ENCODE data around the gene ATL2. TPM values are rescaled to one million over a fixed set of nuclear protein-coding genes. Genes with fewer than 3 reads are reported as not detected.
"Not testable (repeated sequence)": the region's sequence is repeated elsewhere in the genome, so short reads cannot be mapped to it uniquely, and the experiment has no call there.

The ATL2 gene
- polyA plus RNA-seq, 3 donors: 7.8 to 28.3 (median 10.8) TPM

GRCh38 chr2:38322224-38322914 is 54.7 kb downstream of the ATL2 start:
- TF ChIP-seq CTCF (IDR thresholded peaks at IDR 0.05): no peak
- Histone ChIP-seq H3K9ac (ENCODE audit: insufficient read depth, low read length, poor library complexity, severe bottlenecking) (no peak overlapping the region), H3K9me3 (replicated peaks in 1 of 2; ENCODE audit: control insufficient read depth in 1 of 2, insufficient read depth in 1 of 2, low read length in 2 of 2) (no peaks in the 10 kb centered on the region), H3K4me2 (replicated peaks; ENCODE audit: extremely low read depth, low read length, poor library complexity, severe bottlenecking) (no peak overlapping the region), H3K4me1 (ENCODE audit: control insufficient read depth in 1 of 2, insufficient read depth in 2 of 2, low read length in 2 of 2) (no peaks in the 10 kb centered on the region), H3K27ac (ENCODE audit: low read depth in 1 of 2, low read length in 2 of 2) (no peak overlapping the region), H4K20me1 (ENCODE audit: insufficient read depth, low read length) (no peaks in the 10 kb centered on the region), H3K4me3 (replicated peaks in 1 of 3; ENCODE audit: low read depth in 2 of 3, low read length in 3 of 3) (no peak overlapping the region), H3K36me3 (replicated peaks in 1 of 2; ENCODE audit: control insufficient read depth in 1 of 2, insufficient read depth in 2 of 2, low read length in 2 of 2) (peaks cover 16 to 37% of the 10 kb centered on the region in 2 donors), H3K27me3 (ENCODE audit: control insufficient read depth in 2 of 2, insufficient read depth in 2 of 2, low read length in 2 of 2) (no peaks in the 10 kb centered on the region), H2AFZ (ENCODE audit: insufficient read depth, low read depth, low read length, poor library complexity, severe bottlenecking) (no peak overlapping the region), H3K79me2 (ENCODE audit: insufficient read depth, low read length) (peaks cover 11% of the 10 kb centered on the region)
- peak overlapping the region in 2 of 7 donors; percentile 47 to 50 for H3K27ac Mint-ChIP-seq
- no peak overlapping the region for H3K4me3 Mint-ChIP-seq
- H3K9me3 Mint-ChIP-seq: no peaks in the 10 kb centered on the region
- no peak for DNase-seq
- H3K27me3 Mint-ChIP-seq (ENCODE audit: low read depth in 3 of 3): no peaks in the 10 kb centered on the region
- peaks cover 42 to 50% of the 10 kb centered on the region in 2 donors for H3K36me3 Mint-ChIP-seq
- intact Hi-C loops (cut with micrococcal nuclease): no loop called here
- H3K4me1 Mint-ChIP-seq: peaks cover 8% of the 10 kb centered on the region

- not testable (repeated sequence) for H3K9ac ChIP-seq (ENCODE audit: insufficient read depth, low read length, poor library complexity, severe bottlenecking); DNase-seq; H3K4me1 ChIP-seq (ENCODE audit: control insufficient read depth in 1 of 2, insufficient read depth in 2 of 2, low read length in 2 of 2); H3K79me2 ChIP-seq (ENCODE audit: insufficient read depth, low read length); H4K20me1 ChIP-seq (ENCODE audit: insufficient read depth, low read length); H3K27ac ChIP-seq (ENCODE audit: low read depth in 1 of 2, low read length in 2 of 2); H3K4me1 Mint-ChIP-seq; H3K27me3 ChIP-seq (ENCODE audit: control insufficient read depth in 2 of 2, insufficient read depth in 2 of 2, low read length in 2 of 2); H3K9me3 Mint-ChIP-seq; H3K4me3 Mint-ChIP-seq; H3K9me3 ChIP-seq (replicated peaks in 1 of 2; ENCODE audit: control insufficient read depth in 1 of 2, insufficient read depth in 1 of 2, low read length in 2 of 2); H3K4me2 ChIP-seq (replicated peaks; ENCODE audit: extremely low read depth, low read length, poor library complexity, severe bottlenecking); H2AFZ ChIP-seq (ENCODE audit: insufficient read depth, low read depth, low read length, poor library complexity, severe bottlenecking); H3K4me3 ChIP-seq (replicated peaks in 1 of 3; ENCODE audit: low read depth in 2 of 3, low read length in 3 of 3); H3K27me3 Mint-ChIP-seq (ENCODE audit: low read depth in 3 of 3)
- peaks cover 35 to 59% of the 10 kb centered on the region in 2 donors for H3K36me3 ChIP-seq (replicated peaks in 1 of 2; ENCODE audit: control insufficient read depth in 1 of 2, insufficient read depth in 2 of 2, low read length in 2 of 2)
- WGBS (ENCODE audit: insufficient coverage): 97% methylated on average over 5 of the region's 5 CpGs
- peak overlapping the region in 2 of 7 donors; percentile 54 to 61 for H3K27ac Mint-ChIP-seq
- intact Hi-C loops (cut with micrococcal nuclease): loop anchor here (5.0 to 10.0 kb wide), 3 partner anchors 56 to 426 kb away; partner anchors contain the start of gene ATL2 (in 1 of the 2)
- H3K36me3 Mint-ChIP-seq: peaks cover 50 to 69% of the 10 kb centered on the region in 2 donors
These were observed 57.8 kb downstream of the ATL2 start for GRCh38 chr2:38319240-38319639.
